HEK293 (cell line): Measurements from ENCODE around the gene SLC30A1.

Source experiments
- CTCF ChIA-PET: fragments of 350-600 bp; formaldehyde crosslinking; extraction: SDS; loops from one replicate; lab custom pipeline; 2021; ENCODE audit warnings: antibody characterized with exemption; lab: Yijun Ruan, JAX
- POLR2A ChIA-PET: fragments of 300-600 bp; formaldehyde crosslinking; extraction: SDS; loops from one replicate; lab custom pipeline; 2020; ENCODE audit warnings: antibody characterized with exemption, inconsistent platforms; lab: Yijun Ruan, JAX
- H3K27ac ChIP-seq: fragments of 200-500 bp; sonication (Bioruptor generic); 2 replicates; pipeline ENCODE4 v1.5.1; 2014; ENCODE audit warnings: low read depth, low read length, control low read depth, inconsistent platforms; ENCODE audit errors: extremely low read depth
- H3K36me3 ChIP-seq, 2 experiments: fragments of 200-500 bp in 1 of 2; sonication (Bioruptor generic) in 1 of 2; 1 replicate in 1 of 2; 2 replicates in 1 of 2; pipeline ENCODE4 v1.5.1; 2014 to 2017; ENCODE audit warnings: inconsistent platforms in 2 of 2, low read length in 2 of 2; ENCODE audit not compliant: control insufficient read depth in 2 of 2, insufficient read depth in 1 of 2
- H3K4me1 ChIP-seq: fragments of 200-500 bp; sonication (Bioruptor generic); 2 replicates; pipeline ENCODE4 v1.5.1; 2014; ENCODE audit warnings: mild to moderate bottlenecking, low read length, inconsistent platforms; ENCODE audit not compliant: control insufficient read depth, insufficient read depth
- H3K4me3 ChIP-seq: 2 replicates; pipeline ENCODE4 v1.5.1; 2011; ENCODE audit warnings: low read depth, mild to moderate bottlenecking, control low read depth, low read length, moderate library complexity
- H3K9me3 ChIP-seq: fragments of 200-500 bp; sonication (Bioruptor generic); 2 replicates; pipeline ENCODE4 v1.5.1; 2014; ENCODE audit warnings: low read depth, low read length, inconsistent platforms; ENCODE audit not compliant: control insufficient read depth, insufficient read depth
- ELK4 ChIP-seq: IDR thresholded peaks from 2 replicates; pipeline ENCODE4 v1.6.1; 2011; ENCODE audit warnings: mild to moderate bottlenecking, low read depth, low read length, borderline replicate concordance
- HIC1 ChIP-seq: fragments of 450-650 bp; formaldehyde crosslinking; IDR thresholded peaks from 2 replicates; pipeline ENCODE4 v1.5.1; 2016; ENCODE audit warnings: missing biosample characterization, missing genetic modification characterization
- PRDM1 ChIP-seq: fragments of 450-650 bp; formaldehyde crosslinking; IDR thresholded peaks from 2 replicates; pipeline ENCODE4; 2016; ENCODE audit warnings: missing biosample characterization, missing genetic modification characterization
- WT1 ChIP-seq: fragments of 450-650 bp; formaldehyde crosslinking; IDR thresholded peaks from 2 replicates; pipeline ENCODE4 v1.5.1; 2016; ENCODE audit warnings: missing biosample characterization, missing genetic modification characterization
- ZBTB1 ChIP-seq: fragments of 450-650 bp; formaldehyde crosslinking; IDR thresholded peaks from 2 replicates; pipeline ENCODE4 v1.5.1; 2016; ENCODE audit warnings: missing biosample characterization, missing genetic modification characterization
- ZNF10 ChIP-seq: fragments of 450-650 bp; formaldehyde crosslinking; IDR thresholded peaks from 2 replicates; pipeline ENCODE4 v1.5.1; 2017; ENCODE audit warnings: missing biosample characterization, missing genetic modification characterization
- ZNF140 ChIP-seq: fragments of 450-650 bp; formaldehyde crosslinking; IDR thresholded peaks from 2 replicates; pipeline ENCODE4 v1.5.1; 2016; ENCODE audit warnings: missing biosample characterization, missing genetic modification characterization
- ZNF157 ChIP-seq: fragments of 450-650 bp; formaldehyde crosslinking; IDR thresholded peaks from 2 replicates; pipeline ENCODE4 v1.5.1; 2016; ENCODE audit warnings: missing biosample characterization, missing genetic modification characterization
- ZNF221 ChIP-seq: fragments of 450-650 bp; formaldehyde crosslinking; IDR thresholded peaks from 2 replicates; pipeline ENCODE4 v1.5.1; 2017; ENCODE audit warnings: missing biosample characterization, missing genetic modification characterization, borderline replicate concordance
- ZNF26 ChIP-seq: fragments of 450-650 bp; formaldehyde crosslinking; IDR thresholded peaks from 2 replicates; pipeline ENCODE4 v1.5.1; 2016; ENCODE audit warnings: missing biosample characterization, missing genetic modification characterization
- ZNF366 ChIP-seq: fragments of 450-650 bp; formaldehyde crosslinking; conservative IDR thresholded peaks from 2 replicates; pipeline ENCODE4 v1.5.1; 2016; ENCODE audit warnings: missing biosample characterization, missing genetic modification characterization
- ZNF404 ChIP-seq: fragments of 450-650 bp; formaldehyde crosslinking; IDR thresholded peaks from 2 replicates; pipeline ENCODE4 v1.5.1; 2017; ENCODE audit warnings: missing biosample characterization, missing genetic modification characterization
- ZNF549 ChIP-seq: fragments of 450-650 bp; IDR thresholded peaks from 2 replicates; pipeline ENCODE4 v1.5.1; 2018; ENCODE audit warnings: missing biosample characterization, missing genetic modification characterization, mild to moderate bottlenecking, inconsistent platforms, moderate library complexity
- ZNF600 ChIP-seq: fragments of 450-650 bp; formaldehyde crosslinking; IDR thresholded peaks from 2 replicates; pipeline ENCODE4 v1.5.1; 2016; ENCODE audit warnings: missing biosample characterization, missing genetic modification characterization
- ZNF623 ChIP-seq: fragments of 450-650 bp; formaldehyde crosslinking; IDR thresholded peaks from 2 replicates; pipeline ENCODE4 v1.5.1; 2016; ENCODE audit warnings: missing biosample characterization, missing genetic modification characterization
- TF ChIP-seq, protein P1 (sequence below): fragments of 450-650 bp; formaldehyde crosslinking; IDR thresholded peaks from 2 replicates; pipeline ENCODE4 v1.5.1; 2016; ENCODE audit warnings: missing biosample characterization, missing genetic modification characterization
- TF ChIP-seq, protein P2 (sequence below): fragments of 450-650 bp; formaldehyde crosslinking; IDR thresholded peaks from 2 replicates; pipeline ENCODE4 v1.5.1; 2016; ENCODE audit warnings: missing biosample characterization, missing genetic modification characterization

SLC30A1 gene

DNA sequence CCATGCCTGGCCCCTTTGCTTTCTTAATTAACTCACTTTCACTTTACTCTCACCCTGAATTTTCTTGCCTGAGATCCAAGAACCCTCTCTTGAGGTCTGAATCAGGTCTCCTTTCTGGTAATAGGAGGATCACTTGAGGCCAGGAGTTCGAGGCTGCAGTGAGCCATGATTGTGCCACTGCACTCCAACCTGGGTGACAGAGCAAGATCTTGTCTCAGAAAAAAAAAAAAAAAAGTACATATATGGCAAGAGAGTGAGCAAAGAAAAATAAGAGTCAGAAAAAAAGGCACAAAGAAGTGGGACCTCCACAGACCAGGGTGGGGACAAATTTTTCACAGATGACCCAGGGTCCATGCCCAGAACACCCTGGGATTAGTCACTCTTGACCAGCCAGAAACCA is 52.9 kb downstream of the SLC30A1 start:
- no peak overlapping the region for H3K27ac ChIP-seq
- no peak overlapping the region for H3K4me3 ChIP-seq
- POLR2A ChIA-PET, result no interaction called here
- no peaks in the 10 kb centered on the region for H3K9me3 ChIP-seq
- CTCF ChIA-PET, result no interaction called here
- H3K4me1 ChIP-seq, result no peaks in the 10 kb centered on the region
- TF ChIP-seq ZNF549 (no peak), PRDM1 (tag by site-specific recombination) (0 out of 2 replicates have a peak, but pooled peaks have one; percentile 21)
- H3K36me3 ChIP-seq, result no peaks in the 10 kb centered on the region

- Histone ChIP-seq H3K4me3 (no peak overlapping the region), H3K36me3 (no peaks in the 10 kb centered on the region), H3K4me1 (no peaks in the 10 kb centered on the region), H3K27ac (no peak overlapping the region), H3K9me3 (no peaks in the 10 kb centered on the region)
- POLR2A ChIA-PET, result no interaction called here
- CTCF ChIA-PET, result interaction anchor here (0.6 to 0.7 kb wide), 2 partner anchors 862 to 1260 kb away, joined by 3 to 5 read pairs; no protein-coding TSS in a partner anchor
- TF ChIP-seq ZNF221 (tag by site-specific recombination) (no peak), ZNF366 (tag by site-specific recombination) (no peak), ZNF140 (no peak)
- TF ChIP-seq, protein P1, sequence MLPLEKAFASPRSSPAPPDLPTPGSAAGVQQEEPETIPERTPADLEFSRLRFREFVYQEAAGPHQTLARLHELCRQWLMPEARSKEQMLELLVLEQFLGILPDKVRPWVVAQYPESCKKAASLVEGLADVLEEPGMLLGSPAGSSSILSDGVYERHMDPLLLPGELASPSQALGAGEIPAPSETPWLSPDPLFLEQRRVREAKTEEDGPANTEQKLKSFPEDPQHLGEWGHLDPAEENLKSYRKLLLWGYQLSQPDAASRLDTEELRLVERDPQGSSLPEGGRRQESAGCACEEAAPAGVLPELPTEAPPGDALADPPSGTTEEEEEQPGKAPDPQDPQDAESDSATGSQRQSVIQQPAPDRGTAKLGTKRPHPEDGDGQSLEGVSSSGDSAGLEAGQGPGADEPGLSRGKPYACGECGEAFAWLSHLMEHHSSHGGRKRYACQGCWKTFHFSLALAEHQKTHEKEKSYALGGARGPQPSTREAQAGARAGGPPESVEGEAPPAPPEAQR (tag by site-specific recombination), result no peak
- TF ChIP-seq, protein P2, sequence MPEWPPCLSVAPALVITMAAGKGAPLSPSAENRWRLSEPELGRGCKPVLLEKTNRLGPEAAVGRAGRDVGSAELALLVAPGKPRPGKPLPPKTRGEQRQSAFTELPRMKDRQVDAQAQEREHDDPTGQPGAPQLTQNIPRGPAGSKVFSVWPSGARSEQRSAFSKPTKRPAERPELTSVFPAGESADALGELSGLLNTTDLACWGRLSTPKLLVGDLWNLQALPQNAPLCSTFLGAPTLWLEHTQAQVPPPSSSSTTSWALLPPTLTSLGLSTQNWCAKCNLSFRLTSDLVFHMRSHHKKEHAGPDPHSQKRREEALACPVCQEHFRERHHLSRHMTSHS (tag by site-specific recombination), result no peak
Measured at GRCh38 chr1:211525101-211525676, 53.8 kb downstream of the SLC30A1 start.

GRCh38 chr1:211524521-211524920 is 54.4 kb downstream of the SLC30A1 start:
- H3K27ac ChIP-seq, result no peak overlapping the region
- no peak for TF ChIP-seq WT1
- no peak for TF ChIP-seq ZBTB1 (tag by site-specific recombination)
- TF ChIP-seq ZNF10 (tag by site-specific recombination), result no peak
- TF ChIP-seq, protein P2 (tag by site-specific recombination), result no peak
- TF ChIP-seq ZNF157, result no peak
- TF ChIP-seq ZNF623 (tag by site-specific recombination), result peak; percentile 24; the same call in 1 of the 2 replicates
- TF ChIP-seq ZNF404, result no peak
- TF ChIP-seq, all 188 proteins: peak for 1
- H3K9me3 ChIP-seq, result no peaks in the 10 kb centered on the region
- no peaks in the 10 kb centered on the region for H3K4me1 ChIP-seq
- H3K36me3 ChIP-seq, result no peaks in the 10 kb centered on the region
- ChIA-PET POLR2A (no interaction called here), CTCF (interaction anchor here (0.7 kb wide), 1 partner anchor 861 kb away, joined by 3 read pairs; no protein-coding TSS in a partner anchor)
- H3K4me3 ChIP-seq, result no peak overlapping the region

DNA sequence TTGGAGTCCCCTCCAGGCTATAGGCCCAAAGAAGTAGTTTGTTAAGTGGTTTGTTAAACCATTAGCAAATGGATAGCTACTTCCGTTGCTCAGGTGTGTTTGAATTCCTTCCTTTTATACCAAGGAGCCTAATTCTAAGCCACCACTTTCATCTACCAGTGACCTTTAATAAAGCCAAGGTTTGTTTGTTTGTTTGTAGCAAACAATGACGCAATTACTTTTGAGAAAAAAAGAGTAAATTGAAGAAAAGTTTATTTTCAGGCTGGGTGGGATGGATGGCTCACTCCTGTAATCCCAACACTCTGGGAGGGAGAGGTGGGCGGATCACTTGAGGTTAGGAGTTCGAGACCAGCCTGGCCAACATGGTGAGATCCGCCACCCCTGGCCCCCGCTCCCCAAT is 56.2 kb downstream of the SLC30A1 start:
- H3K4me3 ChIP-seq, result no peak overlapping the region
- H3K4me1 ChIP-seq, result no peaks in the 10 kb centered on the region
- ChIA-PET CTCF (no interaction called here), POLR2A (no interaction called here)
- no peaks in the 10 kb centered on the region for H3K9me3 ChIP-seq
- H3K27ac ChIP-seq, result no peak overlapping the region
- H3K36me3 ChIP-seq, result no peaks in the 10 kb centered on the region
- TF ChIP-seq ELK4, result no peak
- no peak for TF ChIP-seq ZNF26 (tag by site-specific recombination)
- no peak for TF ChIP-seq HIC1 (tag by site-specific recombination)
- TF ChIP-seq ZNF600 (tag by site-specific recombination), result no peak
- TF ChIP-seq ZNF549, result no peak
